WERI-Rb-1 (cell line): ENCODE results near the gene RNF141.

Experiments
- DNase-seq: peaks from one replicate; pipeline ENCODE4 v3.0.0-alpha.2; 2020
- H3K27ac ChIP-seq: fragments of 250-450 bp; sonication (Bioruptor Pico); 2 replicates; pipeline ENCODE4 v1.5.1; 2020; ENCODE audit warnings: mild to moderate bottlenecking, moderate library complexity
- H3K27me3 ChIP-seq: fragments of 250-450 bp; sonication (Bioruptor Pico); 2 replicates; pipeline ENCODE4 v1.5.1; 2021; ENCODE audit warnings: mild to moderate bottlenecking, low read depth, moderate library complexity; ENCODE audit not compliant: insufficient read depth, severe bottlenecking
- H3K36me3 ChIP-seq: fragments of 250-450 bp; sonication (Bioruptor Pico); 2 replicates; pipeline ENCODE4 v1.5.1; 2020; ENCODE audit warnings: mild to moderate bottlenecking, moderate library complexity
- H3K4me3 ChIP-seq: 2 replicates; pipeline ENCODE4 v1.5.1; 2011; ENCODE audit warnings: low read depth, mild to moderate bottlenecking, control low read depth, low read length
- H3K9me3 ChIP-seq: fragments of 250-450 bp; sonication (Bioruptor Pico); 2 replicates; pipeline ENCODE4 v1.5.1; 2021; ENCODE audit warnings: mild to moderate bottlenecking, moderate library complexity; ENCODE audit not compliant: severe bottlenecking
- CTCF ChIP-seq: IDR thresholded peaks from 2 replicates; pipeline ENCODE4 v1.5.1; 2011; ENCODE audit warnings: low read depth, mild to moderate bottlenecking, control low read depth, inconsistent platforms, low read length

Gene RNF141

GRCh38 chr11:10584071-10584501, 43.1 kb upstream of the RNF141 start:
- Histone ChIP-seq H3K27me3 (no peaks in the 10 kb centered on the region), H3K27ac (no peak overlapping the region), H3K9me3 (no peaks in the 10 kb centered on the region), H3K4me3 (no peak overlapping the region), H3K36me3 (no peaks in the 10 kb centered on the region)
- DNase-seq, result no peak
- no peak for TF ChIP-seq CTCF

GRCh38 chr11:10581481-10582019, 40.6 kb upstream of the RNF141 start:
- no peak for DNase-seq
- TF ChIP-seq CTCF, result no peak
- Histone ChIP-seq H3K27ac (no peak overlapping the region), H3K36me3 (no peaks in the 10 kb centered on the region), H3K27me3 (no peaks in the 10 kb centered on the region), H3K4me3 (no peak overlapping the region), H3K9me3 (no peaks in the 10 kb centered on the region)

- no peak for TF ChIP-seq CTCF
- Histone ChIP-seq H3K9me3 (no peaks in the 10 kb centered on the region), H3K27ac (no peak overlapping the region), H3K36me3 (no peaks in the 10 kb centered on the region), H3K4me3 (no peak overlapping the region), H3K27me3 (no peaks in the 10 kb centered on the region)
- no peak for DNase-seq
Measured at GRCh38 chr11:10580623-10581022, 39.6 kb upstream of the RNF141 start.

GRCh38 chr11:10579700-10580099, 38.7 kb upstream of the RNF141 start:
- Histone ChIP-seq H3K4me3 (no peak overlapping the region), H3K27me3 (no peaks in the 10 kb centered on the region), H3K36me3 (no peaks in the 10 kb centered on the region), H3K9me3 (no peaks in the 10 kb centered on the region), H3K27ac (no peak overlapping the region)
- TF ChIP-seq CTCF, result no peak
- no peak for DNase-seq

- H3K4me3 ChIP-seq, result no peak overlapping the region
- no peak for TF ChIP-seq CTCF
Measured at GRCh38 chr11:10576035-10576398, 35.0 kb upstream of the RNF141 start.

GRCh38 chr11:10575346-10576034, 34.5 kb upstream of the RNF141 start:
- TF ChIP-seq CTCF, result no peak
- Histone ChIP-seq H3K27ac (no peak overlapping the region), H3K36me3 (no peaks in the 10 kb centered on the region), H3K27me3 (no peaks in the 10 kb centered on the region), H3K9me3 (no peaks in the 10 kb centered on the region), H3K4me3 (no peak overlapping the region)
- DNase-seq, result no peak

More at GRCh38 chr11:10576035-10576398, 35.0 kb upstream of the RNF141 start:
- no peaks in the 10 kb centered on the region for H3K36me3 ChIP-seq
- H3K27me3 ChIP-seq, result no peaks in the 10 kb centered on the region
- no peaks in the 10 kb centered on the region for H3K9me3 ChIP-seq
- no peak for DNase-seq
- H3K27ac ChIP-seq, result no peak overlapping the region
